Prostate gland (tissue), 2 donors: ENCODE measurements around the gene ADCY6. TPM values are rescaled to one million over a fixed set of nuclear protein-coding genes. Genes with fewer than 3 reads are reported as not detected.

Experiments used
- DNase-seq: peaks from one replicate; pipeline ENCODE4 v3.0.0-alpha.2; 2019; ENCODE audit warnings: low spot score
- H3K27ac ChIP-seq, 2 donors: fragments of 200-600 bp; sonication (generic); 2 replicates each; pipeline ENCODE4 v1.5.1; 2017 to 2019
- H3K27me3 ChIP-seq: fragments of 200-600 bp; sonication (generic); replicated peaks from 2 replicates; pipeline ENCODE4 v1.5.1; 2019; ENCODE audit not compliant: insufficient read depth
- H3K36me3 ChIP-seq, 2 donors: fragments of 200-600 bp; sonication (generic); 1 replicate in 1 of 2; 2 replicates in 1 of 2; pipeline versions ENCODE4 v1.5.1 to v1.8.1; 2017 to 2019
- H3K4me1 ChIP-seq: fragments of 200-600 bp; sonication (generic); replicated peaks from 2 replicates; pipeline ENCODE4 v1.5.1; 2019
- H3K4me3 ChIP-seq, 2 donors: fragments of 200-600 bp; sonication (generic); 2 replicates each; pipeline ENCODE4 v1.5.1; 2017 to 2019
- H3K9me3 ChIP-seq: fragments of 200-600 bp; sonication (generic); 2 replicates; pipeline ENCODE4 v1.5.1; 2017
- POLR2A ChIP-seq: fragments of 450-650 bp; IDR thresholded peaks from one replicate; pipeline ENCODE4 v1.6.1; 2016; ENCODE audit warnings: antibody characterized with exemption, mild to moderate bottlenecking
- POLR2AphosphoS5 ChIP-seq: sonication (generic); formaldehyde crosslinking; IDR thresholded peaks from one replicate; pipeline ENCODE4 v1.6.1; 2017; ENCODE audit warnings: antibody characterized with exemption
- WGBS: methylation state at CpG from one replicate; pipeline ENCODE4 v1.1.5; 2018; 5-methylcytosine and 5-hydroxymethylcytosine counted together
- intact Hi-C: fragments of 100-400 bp; cut with DNase I; formaldehyde crosslinking; loops from one replicate; pipeline ENCODE4 v1.14.2; 2022
- total RNA-seq, 2 donors: library from RNA; depleted of rRNA; stranded (reverse); fragments of >200 nt; gene quantifications; one replicate each; pipeline ENCODE4 v1.1.0, GENCODE V29; 2016
- TF ChIP-seq, protein P1 (sequence below), 4 experiments: fragments of 200-600 bp in 2 of 4; fragments of 450-650 bp in 2 of 4; sonication (generic) in 2 of 4; IDR thresholded peaks; 1 replicate in 3 of 4; 2 replicates in 1 of 4; pipeline ENCODE4 v1.5.1; 2016 to 2019; ENCODE audit warnings: antibody characterized with exemption in 4 of 4, mild to moderate bottlenecking in 2 of 4, moderate library complexity in 2 of 4

ADCY6 gene
- total RNA-seq, 2 donors from 2014 or later = 35.3 to 73.5 TPM

- 15% methylated on average over 4 of the region's 4 CpGs for WGBS
- intact Hi-C loops = no loop called here
Measured at GRCh38 chr12:48789858-48790326, 1.0 kb upstream of the ADCY6 start.

GRCh38 chr12:48788524-48788853 is 400 bp downstream of the ADCY6 start:
- intact Hi-C loops = no loop called here
- H3K27ac ChIP-seq = peak overlapping the region; percentile 86 to 88
- H3K4me1 ChIP-seq = peaks cover 11% of the 10 kb centered on the region
- H3K4me3 ChIP-seq = peak overlapping the region; percentile 58 to 87
- no peaks in the 10 kb centered on the region for H3K9me3 ChIP-seq
- DNase-seq = no peak
- no peaks in the 10 kb centered on the region for H3K36me3 ChIP-seq
- TF ChIP-seq POLR2AphosphoS5 = no peak
- TF ChIP-seq, protein P1, sequence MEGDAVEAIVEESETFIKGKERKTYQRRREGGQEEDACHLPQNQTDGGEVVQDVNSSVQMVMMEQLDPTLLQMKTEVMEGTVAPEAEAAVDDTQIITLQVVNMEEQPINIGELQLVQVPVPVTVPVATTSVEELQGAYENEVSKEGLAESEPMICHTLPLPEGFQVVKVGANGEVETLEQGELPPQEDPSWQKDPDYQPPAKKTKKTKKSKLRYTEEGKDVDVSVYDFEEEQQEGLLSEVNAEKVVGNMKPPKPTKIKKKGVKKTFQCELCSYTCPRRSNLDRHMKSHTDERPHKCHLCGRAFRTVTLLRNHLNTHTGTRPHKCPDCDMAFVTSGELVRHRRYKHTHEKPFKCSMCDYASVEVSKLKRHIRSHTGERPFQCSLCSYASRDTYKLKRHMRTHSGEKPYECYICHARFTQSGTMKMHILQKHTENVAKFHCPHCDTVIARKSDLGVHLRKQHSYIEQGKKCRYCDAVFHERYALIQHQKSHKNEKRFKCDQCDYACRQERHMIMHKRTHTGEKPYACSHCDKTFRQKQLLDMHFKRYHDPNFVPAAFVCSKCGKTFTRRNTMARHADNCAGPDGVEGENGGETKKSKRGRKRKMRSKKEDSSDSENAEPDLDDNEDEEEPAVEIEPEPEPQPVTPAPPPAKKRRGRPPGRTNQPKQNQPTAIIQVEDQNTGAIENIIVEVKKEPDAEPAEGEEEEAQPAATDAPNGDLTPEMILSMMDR (IDR thresholded peaks at IDR 0.05) = no peak
- TF ChIP-seq POLR2A = no peak
- under 1% methylated on average over 25 of the region's 25 CpGs for WGBS
- H3K27me3 ChIP-seq = no peaks in the 10 kb centered on the region

More at GRCh38 chr12:48789858-48790326, 1.0 kb upstream of the ADCY6 start:
- no peak for DNase-seq
- TF ChIP-seq, protein P1 (IDR thresholded peaks at IDR 0.05) = no peak
- TF ChIP-seq POLR2A (no peak), POLR2AphosphoS5 (no peak)
- no peaks in the 10 kb centered on the region for H3K27me3 ChIP-seq
- no peaks in the 10 kb centered on the region for H3K36me3 ChIP-seq
- peak overlapping the region; percentile 86 to 88 for H3K27ac ChIP-seq
- H3K4me3 ChIP-seq = peak overlapping the region; percentile 58 to 87
- H3K4me1 ChIP-seq = peaks cover 11% of the 10 kb centered on the region
- no peaks in the 10 kb centered on the region for H3K9me3 ChIP-seq

- Histone ChIP-seq H3K4me1 (peaks cover 11% of the 10 kb centered on the region), H3K9me3 (no peaks in the 10 kb centered on the region), H3K4me3 (peak overlapping the region; percentile 58 to 87), H3K36me3 (no peaks in the 10 kb centered on the region), H3K27me3 (no peaks in the 10 kb centered on the region), H3K27ac (peak overlapping the region; percentile 86 to 88)
- DNase-seq = no peak
- intact Hi-C loops = no loop called here
- WGBS = 14% methylated on average over 11 of the region's 11 CpGs
- TF ChIP-seq POLR2A = no peak
- TF ChIP-seq, protein P1 (IDR thresholded peaks at IDR 0.05) = no peak
- TF ChIP-seq POLR2AphosphoS5 = no peak
Measured at GRCh38 chr12:48787791-48788523, 932 bp downstream of the ADCY6 start.

DNA sequence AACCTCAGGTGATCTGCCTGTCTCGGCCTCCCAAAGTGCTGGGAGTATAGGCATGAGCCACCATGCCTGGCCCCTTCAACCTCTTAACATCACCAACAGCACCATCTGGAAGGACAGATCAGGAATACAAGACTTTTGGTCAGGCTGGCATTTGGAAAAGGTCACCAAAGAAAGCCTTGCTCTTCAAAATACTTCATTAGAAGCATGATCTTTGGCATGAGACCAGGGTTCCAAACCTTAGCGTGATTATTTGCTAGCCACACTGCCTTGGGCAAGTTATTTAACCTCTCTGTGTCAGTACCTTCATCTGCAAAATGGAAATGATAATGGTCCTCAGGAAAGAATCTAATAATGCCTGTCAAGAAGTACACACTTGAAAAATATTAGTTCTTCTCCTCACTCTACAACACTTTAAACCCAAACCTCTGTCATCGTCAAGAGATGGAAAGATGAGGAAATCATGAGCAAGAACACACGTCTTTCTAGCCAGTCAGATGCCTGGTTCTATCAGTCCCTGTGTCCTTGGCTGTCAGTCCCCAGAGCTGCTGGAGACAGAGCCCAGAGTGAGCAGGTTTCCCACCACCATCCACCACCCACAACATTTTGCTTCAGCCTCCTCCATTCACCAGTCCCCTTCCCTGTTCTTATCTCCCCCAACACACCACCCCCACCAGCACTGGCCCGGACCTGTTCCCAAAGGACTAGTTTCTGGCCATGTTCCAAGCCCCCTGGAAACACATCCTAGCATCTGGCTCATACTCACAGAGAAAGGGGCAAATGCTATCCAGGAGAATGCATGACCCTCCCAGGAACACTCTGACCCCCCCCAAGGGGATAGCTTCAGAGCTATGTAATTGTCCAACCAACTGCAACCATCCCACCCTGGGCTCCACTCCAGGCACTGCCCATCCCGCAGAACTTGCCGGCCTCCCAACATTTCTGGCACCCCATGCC is 2.0 kb downstream of the ADCY6 start:
- intact Hi-C loops = no loop called here
- H3K4me1 ChIP-seq = peaks cover 12% of the 10 kb centered on the region
- peak overlapping the region; percentile 9 to 88 for H3K27ac ChIP-seq
- no peak for TF ChIP-seq POLR2AphosphoS5
- TF ChIP-seq, protein P1 (IDR thresholded peaks at IDR 0.05) = no peak
- no peak for TF ChIP-seq POLR2A
- no peaks in the 10 kb centered on the region for H3K36me3 ChIP-seq
- H3K9me3 ChIP-seq = no peaks in the 10 kb centered on the region
- 35% methylated on average over 7 of the region's 7 CpGs for WGBS
- DNase-seq = no peak
- peak overlapping the region in 1 of 2 donors; percentile 87 for H3K4me3 ChIP-seq
- H3K27me3 ChIP-seq = no peaks in the 10 kb centered on the region
